Heart left ventricle (tissue), 16 donors: ENCODE results near the gene REEP3. TPM values are rescaled to one million over a fixed set of nuclear protein-coding genes. Genes with fewer than 3 reads are reported as not detected.

Source experiments
- ATAC-seq, 4 donors: fragments of 200-7000 bp; cut with Tn5 transposase; one replicate each; pipeline ENCODE4 v1.9.1; 2020 to 2022; ENCODE audit warnings: moderate library complexity in 4 of 4, mild to moderate bottlenecking in 3 of 4, moderate number of reproducible peaks in 1 of 4
- DNase-seq, 5 donors: peaks; one replicate each; pipeline ENCODE4 v3.0.0-alpha.2; 2020
- H3K27ac ChIP-seq, 12 donors: fragments of 200-600 bp; sonication (generic) in 4 of 12; one replicate each; pipeline versions ENCODE4 v1.5.0 to v1.8.0; 2016 to 2022; ENCODE audit warnings: mild to moderate bottlenecking in 2 of 12
- H3K27me3 ChIP-seq, 9 donors: fragments of 200-600 bp; sonication (generic) in 2 of 9; one replicate each; pipeline versions ENCODE4 v1.5.1 to v1.8.0; 2016 to 2022; ENCODE audit warnings: mild to moderate bottlenecking in 3 of 9
- H3K36me3 ChIP-seq, 9 donors: fragments of 200-600 bp; sonication (generic) in 2 of 9; one replicate each; pipeline versions ENCODE4 v1.5.0 to v1.8.0; 2018 to 2022; ENCODE audit warnings: mild to moderate bottlenecking in 2 of 9
- H3K4me1 ChIP-seq, 12 donors: fragments of 200-600 bp; sonication (generic) in 4 of 12; one replicate each; pipeline versions ENCODE4 v1.5.0 to v1.8.0; 2016 to 2022; ENCODE audit warnings: mild to moderate bottlenecking in 3 of 12
- H3K4me3 ChIP-seq, 12 donors: fragments of 200-600 bp; sonication (generic) in 4 of 12; one replicate each; pipeline versions ENCODE4 v1.5.0 to v1.8.0; 2017 to 2022; ENCODE audit warnings: mild to moderate bottlenecking in 9 of 12, moderate library complexity in 4 of 12
- H3K9me3 ChIP-seq, 12 donors: fragments of 200-600 bp; sonication (generic) in 4 of 12; one replicate each; pipeline versions ENCODE4 v1.5.0 to v1.8.0; 2016 to 2022; ENCODE audit warnings: mild to moderate bottlenecking in 1 of 12
- POLR2A ChIP-seq, 2 donors: fragments of 450-650 bp; IDR thresholded peaks; one replicate each; pipeline ENCODE4 v1.6.1; 2017; ENCODE audit warnings: antibody characterized with exemption in 2 of 2, mild to moderate bottlenecking in 2 of 2, moderate library complexity in 2 of 2
- WGBS, 4 donors: extraction: QIAGEN DNeasy Blood & Tissue Kit in 2 of 4; methylation state at CpG; one replicate each; pipeline versions ENCODE4 v1.1.5 to v1.1.7; 2013 to 2018; 5-methylcytosine and 5-hydroxymethylcytosine counted together
- intact Hi-C, 10 donors: fragments of 100-400 bp; cut with DNase I; formaldehyde crosslinking; loops; one replicate each; pipeline versions ENCODE4 v1.11.1 to v1.14.2; 2022
- polyA plus RNA-seq, 2 donors: library from polyadenylated mRNA; stranded (reverse); fragments of 200-250 nt; gene quantifications; one replicate each; pipeline ENCODE4 v1.2.3, GENCODE V29; 2013
- total RNA-seq, 9 donors: library from RNA; depleted of rRNA in 2 of 9; stranded (reverse); fragments of >200 nt in 2 of 9; fragmentation: NEBNext Ultra II Directional in 3 of 9; extraction: Animal tissue kit (Norgen Biotek cat#: 25700) in 3 of 9; gene quantifications; one replicate each; pipeline versions ENCODE4 v1.1.0 to v1.2.4, GENCODE V29; 2016 to 2023
- TF ChIP-seq, protein P1 (sequence below), 12 donors: fragments of 200-600 bp; sonication (generic) in 4 of 12; IDR thresholded peaks; one replicate each; pipeline versions ENCODE4 v1.5.0 to v1.8.0; 2018 to 2022; ENCODE audit warnings: antibody characterized with exemption in 12 of 12, mild to moderate bottlenecking in 5 of 12
- donor health status: ischemic (EF 13 %, LVEDD 7.1; RV severe dilation, severe dysfunction).
- donor health status: healthy with polysubstance abuse.
- donor health status: DM: no; HTN: yes; CAD: no.
- donor health status: DM: no; HTN: no; CAD: no.
- donor health status: ischemic (EF 25% LVEDD 6.9; RV normal size, moderate dysfunction).
- donor health status: ischemic (EF 25% LVEDD 5.7; RV mildly dilated, moderate dysfunction).
- donor health status: healthy.
- donor health status: DM: yes; HTN: yes; CAD: no.
- donor health status: ischemic (EF 35%, LVEDD 5.7; RV mildly dilated, moderate dysfunction).
- donor health status: nonischemic (EF 11% LVEDD 7.7; RV severe dilation, severe dysfunction).
- donor health status: DM: yes; HTN: yes; CAD: no.
- donor health status: PGD.
- donor health status: ischemic (EF 29% LVEDD 5.4; RV normal size, mild dysfunction).
- donor health status: nonischemic (EF 23%, LVEDD 6.1; RV moderate dilation, normal function).

The REEP3 gene
- total and polyA plus RNA-seq, 11 donors: 9.1 to 48.2 (median 21.9) TPM

DNA sequence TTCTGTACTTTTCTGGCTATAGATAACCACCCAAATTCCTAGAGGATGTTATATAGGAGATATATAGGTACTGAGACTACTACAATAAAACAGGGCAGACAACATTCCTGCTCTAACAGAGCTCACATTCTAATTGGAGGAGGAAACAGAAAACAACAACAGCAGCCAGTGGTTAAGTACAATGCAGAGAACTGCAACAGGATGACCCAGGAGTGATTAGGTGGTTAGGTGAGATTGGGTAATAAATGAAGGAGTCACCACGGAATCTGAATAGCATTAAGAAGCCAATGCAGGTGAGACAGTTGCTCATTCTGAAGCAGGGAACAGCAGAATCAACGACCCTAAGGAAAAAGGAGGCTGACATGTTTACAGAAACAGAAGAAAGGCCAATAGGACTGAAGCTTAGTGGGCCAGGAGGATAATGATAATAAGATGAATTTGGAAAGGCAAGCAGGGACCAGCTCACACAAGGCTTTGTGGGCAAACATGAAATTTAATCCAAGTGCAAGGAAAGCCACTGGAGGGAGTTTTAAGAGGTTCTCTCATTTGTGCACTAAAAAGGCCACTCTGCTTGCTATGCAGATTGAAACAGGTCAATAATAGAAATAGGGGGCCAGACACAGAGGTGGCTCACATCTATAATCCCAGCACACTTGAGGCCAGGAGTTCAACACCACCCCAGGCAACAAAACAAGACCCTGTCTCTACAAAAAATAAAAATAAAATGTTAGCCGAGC lies 16.9 kb upstream of the REEP3 start:
- intact Hi-C loops: no loop called here
- DNase-seq (no peak), ATAC-seq (no peak)
- Histone ChIP-seq H3K27ac (no peak overlapping the region), H3K36me3 (no peaks in the 10 kb centered on the region), H3K4me3 (no peak overlapping the region), H3K9me3 (peaks cover 0 to 4% (median 0%) of the 10 kb centered on the region in 12 donors), H3K4me1 (peaks cover 0 to 34% (median 16%) of the 10 kb centered on the region in 12 donors), H3K27me3 (no peaks in the 10 kb centered on the region)
- WGBS, 4 donors: 71 to 76% (median 73%) methylated on average over 3 of the region's 3 CpGs
- TF ChIP-seq, protein P1, sequence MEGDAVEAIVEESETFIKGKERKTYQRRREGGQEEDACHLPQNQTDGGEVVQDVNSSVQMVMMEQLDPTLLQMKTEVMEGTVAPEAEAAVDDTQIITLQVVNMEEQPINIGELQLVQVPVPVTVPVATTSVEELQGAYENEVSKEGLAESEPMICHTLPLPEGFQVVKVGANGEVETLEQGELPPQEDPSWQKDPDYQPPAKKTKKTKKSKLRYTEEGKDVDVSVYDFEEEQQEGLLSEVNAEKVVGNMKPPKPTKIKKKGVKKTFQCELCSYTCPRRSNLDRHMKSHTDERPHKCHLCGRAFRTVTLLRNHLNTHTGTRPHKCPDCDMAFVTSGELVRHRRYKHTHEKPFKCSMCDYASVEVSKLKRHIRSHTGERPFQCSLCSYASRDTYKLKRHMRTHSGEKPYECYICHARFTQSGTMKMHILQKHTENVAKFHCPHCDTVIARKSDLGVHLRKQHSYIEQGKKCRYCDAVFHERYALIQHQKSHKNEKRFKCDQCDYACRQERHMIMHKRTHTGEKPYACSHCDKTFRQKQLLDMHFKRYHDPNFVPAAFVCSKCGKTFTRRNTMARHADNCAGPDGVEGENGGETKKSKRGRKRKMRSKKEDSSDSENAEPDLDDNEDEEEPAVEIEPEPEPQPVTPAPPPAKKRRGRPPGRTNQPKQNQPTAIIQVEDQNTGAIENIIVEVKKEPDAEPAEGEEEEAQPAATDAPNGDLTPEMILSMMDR (IDR thresholded peaks at IDR 0.05): no peak
- TF ChIP-seq POLR2A (IDR thresholded peaks at IDR 0.05): no peak

DNA sequence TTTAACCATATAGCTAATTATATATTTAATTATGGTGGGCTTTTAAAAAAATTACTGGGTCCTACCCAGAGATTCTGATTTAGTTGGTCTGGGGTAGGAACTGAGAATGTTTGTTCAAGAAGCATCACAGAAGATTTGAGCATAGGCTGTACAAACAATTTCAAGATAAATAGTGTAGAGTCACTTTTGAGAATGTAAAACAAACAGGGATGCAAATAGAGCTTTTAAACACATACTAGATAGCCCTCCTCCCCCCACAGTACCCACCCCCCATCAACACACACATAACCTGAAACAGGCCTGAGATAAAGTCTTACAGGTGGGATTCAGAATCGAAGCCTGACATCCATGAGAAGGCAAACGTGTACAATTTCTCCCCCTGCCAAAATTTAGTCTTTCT lies 15.6 kb upstream of the REEP3 start:
- intact Hi-C loops: no loop called here
- ATAC-seq: no peak
- Histone ChIP-seq H3K27ac (no peak overlapping the region), H3K9me3 (peaks cover 0 to 4% (median 0%) of the 10 kb centered on the region in 12 donors), H3K4me3 (no peak overlapping the region), H3K4me1 (peaks cover 0 to 34% (median 16%) of the 10 kb centered on the region in 12 donors), H3K27me3 (no peaks in the 10 kb centered on the region), H3K36me3 (no peaks in the 10 kb centered on the region)
- DNase-seq: no peak
- WGBS, 4 donors: 75 to 88% (median 79%) methylated on average over 2 of the region's 2 CpGs
- TF ChIP-seq, protein P1 (IDR thresholded peaks at IDR 0.05): no peak
- TF ChIP-seq POLR2A (IDR thresholded peaks at IDR 0.05): no peak

DNA sequence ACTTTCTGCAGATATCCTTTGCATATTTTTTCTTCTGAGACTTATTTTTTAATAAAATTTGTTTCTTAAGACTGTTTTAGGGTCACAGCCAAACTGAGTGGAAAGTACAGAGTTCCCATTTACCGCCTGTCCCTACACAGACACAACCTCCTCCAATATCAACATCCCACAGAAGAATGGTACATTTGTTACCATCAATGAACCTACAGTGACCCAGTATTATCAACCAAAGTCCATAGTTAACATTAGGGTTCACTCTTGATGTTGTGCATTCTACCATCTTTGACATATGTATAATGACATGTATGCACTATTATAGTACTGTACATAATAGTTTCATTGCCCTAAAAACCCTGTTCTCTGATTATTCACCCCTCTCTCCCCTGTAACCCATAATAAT lies 14.6 kb upstream of the REEP3 start:
- ATAC-seq (no peak), DNase-seq (no peak)
- peaks cover 0 to 34% (median 16%) of the 10 kb centered on the region in 12 donors for H3K4me1 ChIP-seq
- no peak overlapping the region for H3K4me3 ChIP-seq
- peaks cover 0 to 4% (median 0%) of the 10 kb centered on the region in 12 donors for H3K9me3 ChIP-seq
- TF ChIP-seq, protein P1 (IDR thresholded peaks at IDR 0.05): no peak
- TF ChIP-seq POLR2A (IDR thresholded peaks at IDR 0.05): no peak
- H3K36me3 ChIP-seq: no peaks in the 10 kb centered on the region
- WGBS, 4 donors: 69 to 89% (median 87%) methylated on average over 1 of the region's 1 CpG
- no peak overlapping the region for H3K27ac ChIP-seq
- no peaks in the 10 kb centered on the region for H3K27me3 ChIP-seq
- intact Hi-C loops: no loop called here

DNA sequence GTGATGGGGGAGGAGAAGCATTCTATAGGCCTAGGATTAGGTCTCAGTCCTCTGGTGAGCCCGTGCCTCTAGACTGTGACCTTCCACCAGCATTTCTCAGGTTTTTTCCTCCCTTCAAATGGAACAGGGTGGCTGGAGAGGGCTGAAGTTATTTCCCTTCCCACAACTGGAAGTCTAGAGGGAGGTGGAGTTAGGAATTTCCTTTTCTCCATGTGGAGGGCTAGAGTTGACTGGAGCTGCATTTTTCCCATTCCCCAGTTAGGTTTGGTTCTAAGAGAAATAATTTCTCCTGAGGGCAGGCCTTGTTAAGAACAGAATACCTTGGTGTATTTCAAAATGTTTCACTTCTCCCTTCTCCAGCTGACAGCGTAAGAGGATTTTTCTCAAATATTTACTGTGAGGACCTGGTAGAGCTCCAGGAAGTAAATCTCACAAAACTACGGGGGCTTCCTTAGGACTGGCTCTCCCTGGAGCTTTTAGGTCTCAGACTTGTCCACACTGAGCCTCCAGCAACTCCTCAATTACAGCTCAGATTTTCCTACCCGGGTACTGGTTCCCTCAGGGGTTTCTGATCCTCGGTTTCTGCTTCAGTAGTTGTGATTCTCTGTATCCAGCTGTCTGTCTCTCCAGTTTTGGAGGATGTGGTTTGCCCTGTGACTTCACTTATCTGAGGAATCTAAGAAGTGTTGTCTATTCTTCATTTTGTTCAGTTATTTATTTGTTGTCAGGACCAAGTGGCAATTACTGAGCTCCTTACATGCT lies 6.0 kb upstream of the REEP3 start:
- Histone ChIP-seq H3K4me3 (peak overlapping the region in 3 of 12 donors; percentile 6 to 14 (median 13)), H3K4me1 (peaks cover 5 to 58% (median 44%) of the 10 kb centered on the region in 12 donors), H3K27ac (peak overlapping the region in 11 of 12 donors; percentile 48 to 82 (median 67)), H3K27me3 (no peaks in the 10 kb centered on the region), H3K9me3 (peaks cover 0 to 26% (median 0%) of the 10 kb centered on the region in 12 donors), H3K36me3 (no peaks in the 10 kb centered on the region)
- intact Hi-C loops: loop anchor here in 2 of 10 donors (5.0 kb wide), 2 partner anchors 298 to 308 kb away; no protein-coding TSS in a partner anchor
- DNase-seq: no peak
- 25 to 49% (median 36%) methylated on average over 5 of the region's 5 CpGs for WGBS, 4 donors
- peak; percentile 14 to 85 (median 60) for ATAC-seq
- TF ChIP-seq, protein P1 (IDR thresholded peaks at IDR 0.05): no peak
- no peak for TF ChIP-seq POLR2A (IDR thresholded peaks at IDR 0.05)
